Stimulated activated CD8-positive, alpha-beta memory T cell treated with anti-CD3 and anti-CD28 coated beads, Interleukin-12 subunit alpha, Interleukin-12 subunit beta, amount 100 ng/mL, for 4 hours (primary cell): ENCODE results near the gene PLEK.
"Not testable (repeated sequence)": the region's sequence is repeated elsewhere in the genome, so short reads cannot be mapped to it uniquely, and the experiment has no call there.

ENCODE experiments used
- DNase-seq: peaks from one replicate; pipeline ENCODE4 v3.0.0-alpha.2; 2020; ENCODE audit warnings: low read depth

The PLEK gene

DNA sequence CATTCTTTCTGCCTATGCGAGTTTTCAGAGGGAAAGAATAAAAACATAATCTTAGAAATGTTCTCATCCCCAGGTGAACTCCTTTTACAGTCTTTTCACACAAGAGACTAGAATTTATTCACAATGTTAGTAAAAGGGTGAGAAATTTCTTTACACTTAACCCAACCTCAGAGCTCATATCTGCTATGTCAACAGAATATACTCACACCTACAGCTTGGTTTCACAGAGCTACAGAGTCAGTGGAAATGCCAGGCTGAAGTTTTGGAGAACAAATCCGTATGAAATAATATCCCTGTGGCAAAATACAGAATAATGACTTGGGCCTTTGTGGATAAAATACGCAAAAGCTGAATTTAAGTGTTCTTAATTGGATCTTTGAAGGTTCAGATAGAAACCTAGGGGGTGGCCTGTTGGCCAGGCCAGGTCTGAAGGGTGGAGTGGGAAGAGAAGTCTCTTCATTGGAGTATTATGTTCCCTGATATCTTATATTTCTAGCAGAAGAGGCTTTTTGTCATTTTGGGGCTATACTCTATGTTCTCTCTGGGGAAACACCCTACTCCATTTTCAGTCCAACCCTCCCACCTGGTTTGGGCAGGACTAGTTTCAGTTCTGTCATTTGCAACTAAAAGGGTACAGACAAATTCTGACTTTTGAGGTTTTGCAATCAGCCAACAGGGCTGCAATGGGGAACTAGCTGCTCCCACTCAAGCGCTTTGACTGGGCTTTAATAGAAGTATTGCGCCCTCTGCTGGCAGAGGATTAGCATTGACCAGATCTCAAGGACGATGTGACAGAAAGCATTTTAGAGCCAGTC, 76.3 kb downstream of the PLEK start:
- DNase-seq = peak; percentile 59

- DNase-seq = no peak
These were observed 76.9 kb downstream of the PLEK start for GRCh38 chr2:68441994-68442322.

- not testable (repeated sequence) for DNase-seq
These were observed 81.3 kb downstream of the PLEK start for GRCh38 chr2:68446425-68446824.
